Measurements from ENCODE around the gene PKM.

PKM gene

DNA sequence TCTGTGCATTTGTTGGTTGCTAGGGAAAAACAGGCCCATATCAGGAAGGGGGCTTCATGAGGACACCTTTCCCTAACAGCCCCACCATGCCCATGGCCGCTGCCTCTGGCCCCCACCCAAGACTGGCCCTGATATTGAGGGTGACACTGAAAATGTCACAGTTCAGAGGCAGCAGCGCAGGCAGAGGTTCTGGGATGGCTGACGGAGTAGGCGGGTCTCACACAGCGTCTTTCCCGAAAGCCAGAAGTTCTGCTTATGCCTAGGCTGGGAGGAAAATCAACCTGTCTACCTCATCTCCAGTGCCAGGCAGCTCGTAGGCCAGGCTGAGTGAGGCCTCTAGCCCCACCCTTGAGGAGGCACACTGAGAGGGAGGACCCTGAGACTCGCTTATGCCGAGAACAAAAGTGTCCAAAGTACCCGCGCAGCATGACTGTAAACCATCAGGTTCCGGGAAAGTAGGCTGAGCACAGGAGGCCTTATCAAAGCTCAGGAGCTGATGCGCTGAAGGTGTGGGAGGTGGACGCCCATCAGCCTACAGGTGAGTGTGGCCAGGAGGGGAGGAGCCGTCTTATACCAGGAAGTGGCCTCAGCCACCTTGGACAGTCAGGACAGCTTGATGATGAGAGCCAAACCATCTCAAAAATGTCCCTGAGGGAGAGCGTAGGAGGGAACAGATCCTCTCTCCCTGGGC is 60.9 kb downstream of the PKM start:
- H3K27ac ChIP-seq (ENCODE audit: low read depth, low read length) = peak overlapping the region; percentile 99
- H2AFZ ChIP-seq (ENCODE audit: insufficient read depth, low read length, poor library complexity) = no peak overlapping the region
- peaks cover 13% of the 10 kb centered on the region for H3K79me2 ChIP-seq (ENCODE audit: control insufficient read depth, insufficient read depth, low read length, poor library complexity)
- H3K23ac ChIP-seq (ENCODE audit: low read length) = no peak overlapping the region
- no peaks in the 10 kb centered on the region for H3K9me3 ChIP-seq (ENCODE audit: insufficient read depth, low read depth, low read length)
- peak overlapping the region; percentile 88 for H2BK12ac ChIP-seq (ENCODE audit: low read length)
- peak overlapping the region; percentile 77 for H4K8ac ChIP-seq (ENCODE audit: low read depth, low read length)
- H4K12ac ChIP-seq (ENCODE audit: low read depth, low read length) = peak overlapping the region; percentile 24
- peak overlapping the region; percentile 71 for H3K18ac ChIP-seq (ENCODE audit: low read length)
- no peaks in the 10 kb centered on the region for H3K27me3 ChIP-seq (ENCODE audit: insufficient read depth, low read length)
- peak overlapping the region; percentile 95 for H4K91ac ChIP-seq (ENCODE audit: low read depth, low read length)
- peak overlapping the region; percentile 86 for H2AK5ac ChIP-seq (ENCODE audit: low read length)
- peaks cover 5% of the 10 kb centered on the region in 2 experiments for H3K36me3 ChIP-seq (ENCODE audit: control insufficient read depth in 1 of 2, insufficient read depth in 2 of 2, low read length in 2 of 2)
- peaks cover 36% of the 10 kb centered on the region for H3K79me1 ChIP-seq (ENCODE audit: low read length)
- no CpG with 5 or more reads among the region's 16 CpGs for WGBS (ENCODE audit: extremely low coverage, insufficient coverage, insufficient read length)
- peak overlapping the region; percentile 80 for H2BK5ac ChIP-seq (ENCODE audit: low read depth, low read length, poor library complexity)
- H3K4me1 ChIP-seq (ENCODE audit: control insufficient read depth in 1 of 2, insufficient read depth in 2 of 2, low read length in 2 of 2) = peaks cover 39 to 50% of the 10 kb centered on the region in 2 experiments
- peak overlapping the region; percentile 41 for H3K4ac ChIP-seq (ENCODE audit: low read depth, low read length)
- no peak overlapping the region for H3K4me3 ChIP-seq (ENCODE audit: low read depth, low read length)
- DNase-seq = peak; percentile 97 to 98
- H2BK120ac ChIP-seq (ENCODE audit: insufficient read depth, low read length, poor library complexity) = peak overlapping the region; percentile 83
- no peak overlapping the region for H3K4me2 ChIP-seq (ENCODE audit: low read length)
- peak overlapping the region; percentile 82 for H3K14ac ChIP-seq (ENCODE audit: low read length)
- no peak overlapping the region for H3K9ac ChIP-seq (ENCODE audit: low read length)

DNA sequence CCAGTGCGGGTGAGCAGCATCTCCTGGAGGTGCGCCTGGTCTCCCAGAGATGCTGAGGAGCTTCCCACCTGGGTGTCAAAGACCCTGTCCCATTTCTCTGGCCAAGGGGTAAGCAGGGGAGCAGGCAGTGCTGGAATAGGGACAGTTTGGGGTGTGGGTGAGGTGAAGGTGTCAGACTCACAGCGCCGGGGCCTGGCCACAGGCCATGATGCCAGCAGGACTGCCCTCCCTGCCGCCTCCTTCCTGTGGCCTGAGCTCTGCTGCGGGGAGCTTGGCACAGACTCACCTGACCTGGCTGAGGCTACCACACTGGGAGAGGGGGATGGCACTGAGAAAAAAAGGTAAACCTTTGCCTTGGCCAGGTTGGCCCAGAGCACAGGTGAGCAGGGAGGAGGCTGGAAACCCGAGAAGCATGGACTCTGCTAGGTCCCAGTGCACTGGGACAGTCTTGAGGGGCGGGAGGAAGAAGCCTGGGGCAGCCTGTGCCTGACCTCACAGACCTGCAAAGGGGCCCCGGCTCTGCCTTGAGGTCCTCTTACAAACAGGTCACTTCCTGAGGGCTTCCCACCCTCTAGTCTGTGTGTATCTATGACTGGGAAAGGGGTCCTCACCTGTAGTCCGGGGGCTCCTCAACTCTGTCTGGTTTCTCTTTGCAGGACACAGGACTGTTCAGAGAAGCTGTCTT is 61.6 kb downstream of the PKM start:
- Histone ChIP-seq H3K18ac (ENCODE audit: low read length) (peak overlapping the region; percentile 71), H4K91ac (ENCODE audit: low read depth, low read length) (peak overlapping the region; percentile 95), H3K79me2 (ENCODE audit: control insufficient read depth, insufficient read depth, low read length, poor library complexity) (peaks cover 12% of the 10 kb centered on the region), H2AFZ (ENCODE audit: insufficient read depth, low read length, poor library complexity) (peak overlapping the region; percentile 20), H2BK120ac (ENCODE audit: insufficient read depth, low read length, poor library complexity) (peak overlapping the region; percentile 83), H3K4me2 (ENCODE audit: low read length) (peak overlapping the region; percentile 49), H3K79me1 (ENCODE audit: low read length) (peaks cover 36% of the 10 kb centered on the region), H3K4ac (ENCODE audit: low read depth, low read length) (peak overlapping the region; percentile 41), H3K27ac (ENCODE audit: low read depth, low read length) (peak overlapping the region; percentile 99), H3K36me3 (ENCODE audit: control insufficient read depth in 1 of 2, insufficient read depth in 2 of 2, low read length in 2 of 2) (peaks cover 5% of the 10 kb centered on the region in 2 experiments), H3K9me3 (ENCODE audit: insufficient read depth, low read depth, low read length) (no peaks in the 10 kb centered on the region), H4K12ac (ENCODE audit: low read depth, low read length) (peak overlapping the region; percentile 54), H3K4me1 (ENCODE audit: control insufficient read depth in 1 of 2, insufficient read depth in 2 of 2, low read length in 2 of 2) (peaks cover 39 to 50% of the 10 kb centered on the region in 2 experiments), H2AK5ac (ENCODE audit: low read length) (peak overlapping the region; percentile 86), H4K8ac (ENCODE audit: low read depth, low read length) (peak overlapping the region; percentile 77), H2BK12ac (ENCODE audit: low read length) (peak overlapping the region; percentile 88), H3K23ac (ENCODE audit: low read length) (no peak overlapping the region), H3K9ac (ENCODE audit: low read length) (no peak overlapping the region), H3K27me3 (ENCODE audit: insufficient read depth, low read length) (no peaks in the 10 kb centered on the region), H3K4me3 (ENCODE audit: low read depth, low read length) (peak overlapping the region; percentile 25), H3K14ac (ENCODE audit: low read length) (peak overlapping the region; percentile 82), H2BK5ac (ENCODE audit: low read depth, low read length, poor library complexity) (peak overlapping the region; percentile 80)
- peak in 1 of 2 donors; percentile 17 for DNase-seq
- no CpG with 5 or more reads among the region's 10 CpGs for WGBS (ENCODE audit: extremely low coverage, insufficient coverage, insufficient read length)

DNA sequence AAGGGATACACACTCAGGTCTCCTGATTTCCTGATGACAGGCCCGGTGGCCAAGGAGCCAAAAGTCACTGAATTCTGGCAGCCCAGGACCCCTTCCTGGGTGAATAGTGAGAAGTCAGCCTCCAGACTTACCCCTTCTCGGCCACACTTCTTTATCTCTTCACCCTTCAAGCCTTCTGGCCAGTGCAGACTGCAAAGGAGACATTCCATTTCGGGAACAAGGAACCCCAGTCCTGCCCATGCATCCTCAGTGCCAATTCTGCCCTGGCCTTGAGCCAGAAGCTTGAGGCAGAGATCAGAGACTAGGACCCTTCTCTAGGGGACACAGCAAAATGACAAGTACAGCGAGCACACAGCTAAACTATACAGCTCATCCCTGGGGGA is 62.2 kb downstream of the PKM start:
- Histone ChIP-seq H4K8ac (ENCODE audit: low read depth, low read length) (peak overlapping the region; percentile 77), H3K27ac (ENCODE audit: low read depth, low read length) (peak overlapping the region; percentile 99), H2AK5ac (ENCODE audit: low read length) (peak overlapping the region; percentile 86), H3K4ac (ENCODE audit: low read depth, low read length) (peak overlapping the region; percentile 41), H3K4me1 (ENCODE audit: control insufficient read depth in 1 of 2, insufficient read depth in 2 of 2, low read length in 2 of 2) (peaks cover 39 to 46% of the 10 kb centered on the region in 2 experiments), H3K4me2 (ENCODE audit: low read length) (peak overlapping the region; percentile 49), H2AFZ (ENCODE audit: insufficient read depth, low read length, poor library complexity) (no peak overlapping the region), H3K9me3 (ENCODE audit: insufficient read depth, low read depth, low read length) (no peaks in the 10 kb centered on the region), H3K79me1 (ENCODE audit: low read length) (peaks cover 36% of the 10 kb centered on the region), H2BK5ac (ENCODE audit: low read depth, low read length, poor library complexity) (peak overlapping the region; percentile 80), H3K27me3 (ENCODE audit: insufficient read depth, low read length) (no peaks in the 10 kb centered on the region), H3K9ac (ENCODE audit: low read length) (peak overlapping the region; percentile 35), H2BK12ac (ENCODE audit: low read length) (peak overlapping the region; percentile 88), H3K79me2 (ENCODE audit: control insufficient read depth, insufficient read depth, low read length, poor library complexity) (peaks cover 12% of the 10 kb centered on the region), H3K4me3 (ENCODE audit: low read depth, low read length) (no peak overlapping the region), H3K36me3 (ENCODE audit: control insufficient read depth in 1 of 2, insufficient read depth in 2 of 2, low read length in 2 of 2) (peaks cover 5% of the 10 kb centered on the region in 2 experiments), H4K12ac (ENCODE audit: low read depth, low read length) (peak overlapping the region; percentile 13), H3K18ac (ENCODE audit: low read length) (peak overlapping the region; percentile 71), H2BK120ac (ENCODE audit: insufficient read depth, low read length, poor library complexity) (peak overlapping the region; percentile 83), H3K23ac (ENCODE audit: low read length) (no peak overlapping the region), H3K14ac (ENCODE audit: low read length) (peak overlapping the region; percentile 82), H4K91ac (ENCODE audit: low read depth, low read length) (peak overlapping the region; percentile 95)
- no peak for DNase-seq
- no CpG with 5 or more reads among the region's 4 CpGs for WGBS (ENCODE audit: extremely low coverage, insufficient coverage, insufficient read length)

DNA sequence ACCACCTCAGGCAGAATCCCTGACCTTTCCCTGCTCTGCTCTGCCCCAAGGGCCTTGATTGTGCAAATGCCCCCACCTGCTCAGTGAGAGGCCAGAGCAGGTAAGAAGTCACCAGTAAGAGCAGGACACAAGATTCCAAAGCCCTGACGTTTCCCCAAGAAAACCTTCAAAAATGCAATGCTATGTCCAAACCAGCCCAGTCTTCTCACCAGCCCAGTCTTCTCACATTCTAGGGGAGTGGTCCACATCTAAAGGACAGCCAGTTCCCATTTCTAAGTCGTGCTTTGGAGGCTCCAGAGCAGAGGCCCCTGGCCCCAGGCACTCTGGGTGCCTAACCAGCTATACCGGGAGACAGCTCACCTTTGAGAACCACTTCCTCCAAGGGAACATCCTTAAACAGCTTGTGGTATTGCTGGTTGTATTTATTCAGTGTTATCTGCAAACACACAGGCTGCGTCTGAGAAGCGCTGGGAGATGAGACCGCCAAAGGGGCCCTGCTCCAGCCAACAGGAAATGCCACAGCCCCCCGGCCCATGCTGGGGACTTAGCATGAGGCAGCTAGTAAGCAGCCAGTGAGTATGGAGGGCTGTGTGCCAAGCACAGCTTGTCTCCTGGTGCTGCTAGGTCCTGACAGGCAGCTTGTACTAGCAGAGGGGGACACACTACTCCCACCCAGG is 62.7 kb downstream of the PKM start:
- peaks cover 39 to 46% of the 10 kb centered on the region in 2 experiments for H3K4me1 ChIP-seq (ENCODE audit: control insufficient read depth in 1 of 2, insufficient read depth in 2 of 2, low read length in 2 of 2)
- H3K9me3 ChIP-seq (ENCODE audit: insufficient read depth, low read depth, low read length) = no peaks in the 10 kb centered on the region
- no peak overlapping the region for H2AFZ ChIP-seq (ENCODE audit: insufficient read depth, low read length, poor library complexity)
- DNase-seq = peak; percentile 98 to 99
- H4K91ac ChIP-seq (ENCODE audit: low read depth, low read length) = peak overlapping the region; percentile 95
- peak overlapping the region; percentile 35 for H2AK5ac ChIP-seq (ENCODE audit: low read length)
- peak overlapping the region; percentile 77 for H4K8ac ChIP-seq (ENCODE audit: low read depth, low read length)
- H3K18ac ChIP-seq (ENCODE audit: low read length) = peak overlapping the region; percentile 58
- H2BK5ac ChIP-seq (ENCODE audit: low read depth, low read length, poor library complexity) = peak overlapping the region; percentile 80
- no CpG with 5 or more reads among the region's 7 CpGs for WGBS (ENCODE audit: extremely low coverage, insufficient coverage, insufficient read length)
- no peak overlapping the region for H3K23ac ChIP-seq (ENCODE audit: low read length)
- no peaks in the 10 kb centered on the region for H3K27me3 ChIP-seq (ENCODE audit: insufficient read depth, low read length)
- H3K4ac ChIP-seq (ENCODE audit: low read depth, low read length) = peak overlapping the region; percentile 29
- H3K79me2 ChIP-seq (ENCODE audit: control insufficient read depth, insufficient read depth, low read length, poor library complexity) = peaks cover 12% of the 10 kb centered on the region
- H3K9ac ChIP-seq (ENCODE audit: low read length) = peak overlapping the region; percentile 35
- H3K4me2 ChIP-seq (ENCODE audit: low read length) = peak overlapping the region; percentile 49
- H4K12ac ChIP-seq (ENCODE audit: low read depth, low read length) = peak overlapping the region; percentile 3
- H2BK120ac ChIP-seq (ENCODE audit: insufficient read depth, low read length, poor library complexity) = peak overlapping the region; percentile 83
- H3K4me3 ChIP-seq (ENCODE audit: low read depth, low read length) = no peak overlapping the region
- H3K27ac ChIP-seq (ENCODE audit: low read depth, low read length) = peak overlapping the region; percentile 99
- peaks cover 5% of the 10 kb centered on the region in 2 experiments for H3K36me3 ChIP-seq (ENCODE audit: control insufficient read depth in 1 of 2, insufficient read depth in 2 of 2, low read length in 2 of 2)
- peak overlapping the region; percentile 88 for H2BK12ac ChIP-seq (ENCODE audit: low read length)
- peak overlapping the region; percentile 82 for H3K14ac ChIP-seq (ENCODE audit: low read length)
- H3K79me1 ChIP-seq (ENCODE audit: low read length) = peaks cover 36% of the 10 kb centered on the region

Data from trophoblast cell (in vitro differentiated cells and primary cell).